GM18508 (cell line): ENCODE results near the gene ETV7.

Experiments
- ATAC-seq: cut with Tn5 transposase; IDR thresholded peaks from one replicate; pipeline ENCODE4 v1.9.1; 2021; ENCODE audit warnings: moderate number of reproducible peaks; ENCODE audit not compliant: insufficient read depth, unreplicated experiment

Gene ETV7

GRCh38 chr6:36386495-36387439 is 702 bp downstream of the ETV7 start:
- no peak for ATAC-seq

GRCh38 chr6:36384095-36384494 is 3.4 kb downstream of the ETV7 start:
- ATAC-seq, result no peak

GRCh38 chr6:36383606-36384005 is 3.9 kb downstream of the ETV7 start:
- no peak for ATAC-seq

GRCh38 chr6:36382976-36383375 is 4.5 kb downstream of the ETV7 start:
- no peak for ATAC-seq

GRCh38 chr6:36381502-36382389 is 5.7 kb downstream of the ETV7 start:
- ATAC-seq, result no peak

GRCh38 chr6:36380166-36380565 is 7.3 kb downstream of the ETV7 start:
- ATAC-seq, result no peak

- ATAC-seq, result no peak
These were observed 8.5 kb downstream of the ETV7 start for GRCh38 chr6:36378936-36379335.

- no peak for ATAC-seq
These were observed 9.1 kb downstream of the ETV7 start for GRCh38 chr6:36378243-36378920.

GRCh38 chr6:36377594-36377993 is 9.9 kb downstream of the ETV7 start:
- no peak for ATAC-seq

GRCh38 chr6:36376742-36377141 is 10.7 kb downstream of the ETV7 start:
- ATAC-seq, result no peak

GRCh38 chr6:36376183-36376582 is 11.3 kb downstream of the ETV7 start:
- ATAC-seq, result no peak

GRCh38 chr6:36375644-36376155 is 11.8 kb downstream of the ETV7 start:
- no peak for ATAC-seq

GRCh38 chr6:36374972-36375371 is 12.5 kb downstream of the ETV7 start:
- ATAC-seq, result no peak

- no peak for ATAC-seq
These were observed 13.3 kb downstream of the ETV7 start for GRCh38 chr6:36374194-36374593.

GRCh38 chr6:36373368-36374019 is 14.0 kb downstream of the ETV7 start:
- no peak for ATAC-seq

- ATAC-seq, result no peak
These were observed 15.4 kb downstream of the ETV7 start for GRCh38 chr6:36372088-36372487.

GRCh38 chr6:36371211-36371610 is 16.3 kb downstream of the ETV7 start:
- no peak for ATAC-seq

- no peak for ATAC-seq
These were observed 16.8 kb downstream of the ETV7 start for GRCh38 chr6:36370638-36371037.

- ATAC-seq, result no peak
These were observed 18.3 kb downstream of the ETV7 start for GRCh38 chr6:36368921-36369865.
